Smooth muscle cell (in vitro differentiated cells): ENCODE measurements around the gene KDM4C. TPM values are rescaled to one million over a fixed set of nuclear protein-coding genes. Genes with fewer than 3 reads are reported as not detected.

Experiments
- DNase-seq: peaks from one replicate; lab custom pipeline; 2025; ENCODE audit not compliant: unreplicated experiment; lab: John Stamatoyannopoulos, UW
- H2AFZ ChIP-seq: fragments of 200-600 bp; sonication (generic); 2 replicates; pipeline ENCODE4 v1.6.0; 2016; ENCODE audit warnings: antibody characterized with exemption, low read depth, mild to moderate bottlenecking
- H3F3A ChIP-seq: fragments of 200-600 bp; sonication (generic); 2 replicates; pipeline ENCODE4 v1.6.0; 2017; ENCODE audit warnings: antibody characterized with exemption, low read depth
- H3K27ac ChIP-seq: fragments of 200-600 bp; sonication (generic); 2 replicates; pipeline ENCODE4 v1.5.1; 2016; ENCODE audit warnings: low read depth, mild to moderate bottlenecking
- H3K27me3 ChIP-seq: fragments of 200-600 bp; sonication (generic); 2 replicates; pipeline ENCODE4 v1.6.1; 2016; ENCODE audit warnings: low read depth, mild to moderate bottlenecking
- H3K36me3 ChIP-seq: fragments of 200-600 bp; sonication (generic); 2 replicates; pipeline ENCODE4 v1.5.1; 2016; ENCODE audit warnings: low read depth
- H3K4me1 ChIP-seq: fragments of 200-600 bp; sonication (generic); 2 replicates; pipeline ENCODE4 v1.5.1; 2016; ENCODE audit warnings: low read depth
- H3K4me2 ChIP-seq: fragments of 200-600 bp; sonication (generic); 2 replicates; pipeline ENCODE4 v1.6.0; 2016; ENCODE audit warnings: mild to moderate bottlenecking
- H3K4me3 ChIP-seq: fragments of 200-600 bp; sonication (generic); 2 replicates; pipeline ENCODE4 v1.5.1; 2016; ENCODE audit warnings: mild to moderate bottlenecking
- H3K79me2 ChIP-seq: fragments of 200-600 bp; sonication (generic); 2 replicates; pipeline ENCODE4 v1.6.0; 2016; ENCODE audit warnings: low read depth, mild to moderate bottlenecking
- H3K9ac ChIP-seq: fragments of 200-600 bp; sonication (generic); 2 replicates; pipeline ENCODE4 v1.6.0; 2016; ENCODE audit warnings: low read depth
- H3K9me3 ChIP-seq: fragments of 200-600 bp; sonication (generic); replicated peaks from 2 replicates; pipeline ENCODE4 v1.5.1; 2016; ENCODE audit warnings: low read depth
- H4K20me1 ChIP-seq: fragments of 200-600 bp; sonication (generic); 2 replicates; pipeline ENCODE4 v1.6.0; 2016; ENCODE audit warnings: low read depth
- WGBS: methylation state at CpG from one replicate; pipeline ENCODE4 v1.1.7; 2016; ENCODE audit warnings: low lambda C conversion rate; 5-methylcytosine and 5-hydroxymethylcytosine counted together
- polyA plus RNA-seq: library from polyadenylated mRNA; unstranded; fragments of >200 nt; fragmentation: Nextera tagmentation; extraction: Ambion mirVana; gene quantifications from 2 replicates; pipeline ENCODE4 v1.2.1, GENCODE V29; 2016
- total RNA-seq: library from RNA; depleted of rRNA; stranded (reverse); fragments of >200 nt; gene quantifications from 2 replicates; pipeline ENCODE4 v1.2.3, GENCODE V29; 2014
- TF ChIP-seq, protein P1 (sequence below): fragments of 200-600 bp; sonication (generic); IDR thresholded peaks from 2 replicates; pipeline ENCODE4 v1.5.1; 2017; ENCODE audit warnings: borderline replicate concordance, mild to moderate bottlenecking, antibody characterized with exemption; ENCODE audit not compliant: insufficient read depth, poor library complexity, severe bottlenecking

Gene KDM4C
- total and polyA plus RNA-seq, 2 experiments from 2014 or later = 7.5 to 20.2 TPM

- no peaks in the 10 kb centered on the region for H3K36me3 ChIP-seq
- H4K20me1 ChIP-seq = peaks cover 31% of the 10 kb centered on the region
- H3K4me3 ChIP-seq = no peak overlapping the region
- H3K27ac ChIP-seq = no peak overlapping the region
- H3K79me2 ChIP-seq = no peaks in the 10 kb centered on the region
- no peaks in the 10 kb centered on the region for H3K27me3 ChIP-seq
- DNase-seq = no peak
- no peaks in the 10 kb centered on the region for H3K4me1 ChIP-seq
- no peak overlapping the region for H3K4me2 ChIP-seq
- H3F3A ChIP-seq = no peaks in the 10 kb centered on the region
- H2AFZ ChIP-seq = no peak overlapping the region
- no peak overlapping the region for H3K9ac ChIP-seq
- H3K9me3 ChIP-seq = no peaks in the 10 kb centered on the region
- TF ChIP-seq, protein P1, sequence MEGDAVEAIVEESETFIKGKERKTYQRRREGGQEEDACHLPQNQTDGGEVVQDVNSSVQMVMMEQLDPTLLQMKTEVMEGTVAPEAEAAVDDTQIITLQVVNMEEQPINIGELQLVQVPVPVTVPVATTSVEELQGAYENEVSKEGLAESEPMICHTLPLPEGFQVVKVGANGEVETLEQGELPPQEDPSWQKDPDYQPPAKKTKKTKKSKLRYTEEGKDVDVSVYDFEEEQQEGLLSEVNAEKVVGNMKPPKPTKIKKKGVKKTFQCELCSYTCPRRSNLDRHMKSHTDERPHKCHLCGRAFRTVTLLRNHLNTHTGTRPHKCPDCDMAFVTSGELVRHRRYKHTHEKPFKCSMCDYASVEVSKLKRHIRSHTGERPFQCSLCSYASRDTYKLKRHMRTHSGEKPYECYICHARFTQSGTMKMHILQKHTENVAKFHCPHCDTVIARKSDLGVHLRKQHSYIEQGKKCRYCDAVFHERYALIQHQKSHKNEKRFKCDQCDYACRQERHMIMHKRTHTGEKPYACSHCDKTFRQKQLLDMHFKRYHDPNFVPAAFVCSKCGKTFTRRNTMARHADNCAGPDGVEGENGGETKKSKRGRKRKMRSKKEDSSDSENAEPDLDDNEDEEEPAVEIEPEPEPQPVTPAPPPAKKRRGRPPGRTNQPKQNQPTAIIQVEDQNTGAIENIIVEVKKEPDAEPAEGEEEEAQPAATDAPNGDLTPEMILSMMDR = no peak
- WGBS = 84% methylated on average over 5 of the region's 5 CpGs
These were observed 126.3 kb downstream of the KDM4C start for GRCh38 chr9:6884101-6884500.

DNA sequence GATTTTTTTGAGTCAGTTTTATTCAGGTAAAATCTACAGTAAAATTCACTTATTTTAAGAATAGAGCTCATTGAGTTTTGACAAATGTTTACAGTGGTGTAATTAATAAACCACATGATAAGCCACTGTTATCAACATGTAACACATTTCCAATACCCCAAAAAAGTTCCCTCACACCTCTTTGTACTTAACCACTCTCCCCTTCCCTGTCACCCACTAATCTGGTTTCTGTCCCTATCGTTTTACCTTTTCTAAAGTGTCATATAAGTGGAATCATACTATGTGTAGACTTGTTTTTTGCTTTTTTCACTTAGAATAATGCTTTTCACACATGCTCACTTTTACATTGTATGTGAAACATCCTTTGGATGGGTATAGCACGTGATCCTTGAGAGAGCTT, 127.2 kb downstream of the KDM4C start:
- no peaks in the 10 kb centered on the region for H3K36me3 ChIP-seq
- H3K4me2 ChIP-seq = no peak overlapping the region
- DNase-seq = no peak
- H3K9ac ChIP-seq = no peak overlapping the region
- WGBS = 89% methylated on average over 2 of the region's 2 CpGs
- no peak overlapping the region for H3K27ac ChIP-seq
- TF ChIP-seq, protein P1 = no peak
- no peaks in the 10 kb centered on the region for H3F3A ChIP-seq
- no peaks in the 10 kb centered on the region for H3K79me2 ChIP-seq
- H4K20me1 ChIP-seq = peaks cover 35% of the 10 kb centered on the region
- H3K9me3 ChIP-seq = no peaks in the 10 kb centered on the region
- no peak overlapping the region for H2AFZ ChIP-seq
- no peaks in the 10 kb centered on the region for H3K27me3 ChIP-seq
- H3K4me3 ChIP-seq = no peak overlapping the region
- no peaks in the 10 kb centered on the region for H3K4me1 ChIP-seq

DNA sequence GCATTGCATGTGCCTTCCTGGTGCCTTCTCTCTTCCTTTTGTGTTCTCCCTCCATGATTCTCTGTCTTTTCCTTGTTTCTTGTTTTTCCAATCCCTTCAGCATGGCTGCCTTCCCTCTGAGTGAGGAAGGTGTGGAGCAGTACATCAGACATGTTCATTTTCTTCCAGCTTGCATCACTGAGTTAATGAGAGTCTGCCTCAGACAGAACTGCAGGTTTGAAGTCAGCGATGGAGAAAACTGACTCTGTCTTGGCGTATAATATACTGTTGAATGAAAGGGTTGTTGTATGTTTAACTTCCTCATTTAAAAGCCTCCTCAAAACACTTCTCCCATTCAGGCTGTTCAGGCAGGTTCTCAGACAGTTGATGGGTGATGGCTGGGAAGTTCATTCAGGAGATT, 129.3 kb downstream of the KDM4C start:
- 98% methylated on average over 2 of the region's 2 CpGs for WGBS
- Histone ChIP-seq H3K9ac (no peak overlapping the region), H3K79me2 (no peaks in the 10 kb centered on the region), H3K4me2 (no peak overlapping the region), H3K27ac (no peak overlapping the region), H3K4me1 (no peaks in the 10 kb centered on the region), H3K4me3 (no peak overlapping the region), H3K27me3 (no peaks in the 10 kb centered on the region), H2AFZ (no peak overlapping the region), H3K36me3 (no peaks in the 10 kb centered on the region), H4K20me1 (peaks cover 28% of the 10 kb centered on the region), H3K9me3 (no peaks in the 10 kb centered on the region), H3F3A (no peaks in the 10 kb centered on the region)
- TF ChIP-seq, protein P1 = no peak
- DNase-seq = no peak

GRCh38 chr9:6889868-6890267, 132.1 kb downstream of the KDM4C start:
- no peaks in the 10 kb centered on the region for H3K9me3 ChIP-seq
- no peaks in the 10 kb centered on the region for H3K79me2 ChIP-seq
- H3K4me2 ChIP-seq = no peak overlapping the region
- no peak overlapping the region for H3K4me3 ChIP-seq
- no peaks in the 10 kb centered on the region for H3F3A ChIP-seq
- 98% methylated on average over 5 of the region's 5 CpGs for WGBS
- H3K9ac ChIP-seq = no peak overlapping the region
- peaks cover 18% of the 10 kb centered on the region for H4K20me1 ChIP-seq
- no peak overlapping the region for H3K27ac ChIP-seq
- H3K27me3 ChIP-seq = no peaks in the 10 kb centered on the region
- peaks cover 7% of the 10 kb centered on the region for H3K36me3 ChIP-seq
- H3K4me1 ChIP-seq = no peaks in the 10 kb centered on the region
- DNase-seq = no peak
- TF ChIP-seq, protein P1 = no peak
- no peak overlapping the region for H2AFZ ChIP-seq
